ENCODE data around the gene SCLT1.

Gene SCLT1

GRCh38 chr4:128862608-128863311 lies 230.6 kb downstream of the SCLT1 start:
- Histone ChIP-seq H3K36me3 (ENCODE audit: insufficient read depth, low read length) (peaks cover 29% of the 10 kb centered on the region), H3K27ac (ENCODE audit: low read depth, low read length) (no peak overlapping the region)

GRCh38 chr4:128861856-128862518 lies 231.4 kb downstream of the SCLT1 start:
- no peak overlapping the region for H3K27ac ChIP-seq (ENCODE audit: low read depth, low read length)
- peaks cover 14% of the 10 kb centered on the region for H3K4me1 ChIP-seq (ENCODE audit: control insufficient read depth, insufficient read depth, low read length, unreplicated experiment)
- H3K79me2 ChIP-seq (ENCODE audit: control insufficient read depth, insufficient read depth, low read length, unreplicated experiment), result peaks cover 3% of the 10 kb centered on the region
- peaks cover 35% of the 10 kb centered on the region for H3K36me3 ChIP-seq (ENCODE audit: insufficient read depth, low read length)
- H3K4me3 ChIP-seq (ENCODE audit: low read depth, low read length), result no peak overlapping the region
- H2AFZ ChIP-seq (ENCODE audit: low read length, unreplicated experiment), result no peak overlapping the region
- no peaks in the 10 kb centered on the region for H3K27me3 ChIP-seq (ENCODE audit: insufficient read depth, low read length)

More at GRCh38 chr4:128862608-128863311, 230.6 kb downstream of the SCLT1 start:
- H3K4me3 ChIP-seq (ENCODE audit: low read depth, low read length), result no peak overlapping the region
- H2AFZ ChIP-seq (ENCODE audit: low read length, unreplicated experiment), result no peak overlapping the region
- H3K27me3 ChIP-seq (ENCODE audit: insufficient read depth, low read length), result no peaks in the 10 kb centered on the region
- peaks cover 14% of the 10 kb centered on the region for H3K4me1 ChIP-seq (ENCODE audit: control insufficient read depth, insufficient read depth, low read length, unreplicated experiment)
- H3K79me2 ChIP-seq (ENCODE audit: control insufficient read depth, insufficient read depth, low read length, unreplicated experiment), result peaks cover 3% of the 10 kb centered on the region

GRCh38 chr4:128859887-128860677 lies 233.3 kb downstream of the SCLT1 start:
- no peak overlapping the region for H3K27ac ChIP-seq (ENCODE audit: low read depth, low read length)
- H3K27me3 ChIP-seq (ENCODE audit: insufficient read depth, low read length), result no peaks in the 10 kb centered on the region
- H3K79me2 ChIP-seq (ENCODE audit: control insufficient read depth, insufficient read depth, low read length, unreplicated experiment), result peaks cover 3% of the 10 kb centered on the region
- H3K36me3 ChIP-seq (ENCODE audit: insufficient read depth, low read length), result peaks cover 35% of the 10 kb centered on the region
- H3K4me1 ChIP-seq (ENCODE audit: control insufficient read depth, insufficient read depth, low read length, unreplicated experiment), result peaks cover 18% of the 10 kb centered on the region
- no peak overlapping the region for H3K4me3 ChIP-seq (ENCODE audit: low read depth, low read length)
- no peak overlapping the region for H2AFZ ChIP-seq (ENCODE audit: low read length, unreplicated experiment)

GRCh38 chr4:128858879-128859671 lies 234.3 kb downstream of the SCLT1 start:
- Histone ChIP-seq H3K27me3 (ENCODE audit: insufficient read depth, low read length) (no peaks in the 10 kb centered on the region), H3K4me3 (ENCODE audit: low read depth, low read length) (no peak overlapping the region), H3K27ac (ENCODE audit: low read depth, low read length) (no peak overlapping the region), H2AFZ (ENCODE audit: low read length, unreplicated experiment) (no peak overlapping the region), H3K36me3 (ENCODE audit: insufficient read depth, low read length) (peaks cover 30% of the 10 kb centered on the region), H3K4me1 (ENCODE audit: control insufficient read depth, insufficient read depth, low read length, unreplicated experiment) (peaks cover 18% of the 10 kb centered on the region), H3K79me2 (ENCODE audit: control insufficient read depth, insufficient read depth, low read length, unreplicated experiment) (peaks cover 5% of the 10 kb centered on the region)

GRCh38 chr4:128856246-128856645 lies 237.1 kb downstream of the SCLT1 start:
- Histone ChIP-seq H3K27ac (ENCODE audit: low read depth, low read length) (no peak overlapping the region), H3K4me3 (ENCODE audit: low read depth, low read length) (no peak overlapping the region), H3K4me1 (ENCODE audit: control insufficient read depth, insufficient read depth, low read length, unreplicated experiment) (peaks cover 18% of the 10 kb centered on the region), H3K36me3 (ENCODE audit: insufficient read depth, low read length) (peaks cover 30% of the 10 kb centered on the region), H2AFZ (ENCODE audit: low read length, unreplicated experiment) (no peak overlapping the region), H3K79me2 (ENCODE audit: control insufficient read depth, insufficient read depth, low read length, unreplicated experiment) (peaks cover 2% of the 10 kb centered on the region), H3K27me3 (ENCODE audit: insufficient read depth, low read length) (no peaks in the 10 kb centered on the region)

- peaks cover 18% of the 10 kb centered on the region for H3K4me1 ChIP-seq (ENCODE audit: control insufficient read depth, insufficient read depth, low read length, unreplicated experiment)
- H3K27ac ChIP-seq (ENCODE audit: low read depth, low read length), result no peak overlapping the region
- H3K36me3 ChIP-seq (ENCODE audit: insufficient read depth, low read length), result peaks cover 24% of the 10 kb centered on the region
- H3K79me2 ChIP-seq (ENCODE audit: control insufficient read depth, insufficient read depth, low read length, unreplicated experiment), result peaks cover 2% of the 10 kb centered on the region
- H2AFZ ChIP-seq (ENCODE audit: low read length, unreplicated experiment), result no peak overlapping the region
- H3K27me3 ChIP-seq (ENCODE audit: insufficient read depth, low read length), result no peaks in the 10 kb centered on the region
- H3K4me3 ChIP-seq (ENCODE audit: low read depth, low read length), result no peak overlapping the region
These were observed 237.7 kb downstream of the SCLT1 start for GRCh38 chr4:128855621-128856020.

- Histone ChIP-seq H3K27ac (ENCODE audit: low read depth, low read length) (no peak overlapping the region), H2AFZ (ENCODE audit: low read length, unreplicated experiment) (no peak overlapping the region), H3K36me3 (ENCODE audit: insufficient read depth, low read length) (peaks cover 21% of the 10 kb centered on the region; the same call in 1 of the 2 replicates), H3K4me3 (ENCODE audit: low read depth, low read length) (no peak overlapping the region), H3K27me3 (ENCODE audit: insufficient read depth, low read length) (no peaks in the 10 kb centered on the region), H3K79me2 (ENCODE audit: control insufficient read depth, insufficient read depth, low read length, unreplicated experiment) (peaks cover 2% of the 10 kb centered on the region), H3K4me1 (ENCODE audit: control insufficient read depth, insufficient read depth, low read length, unreplicated experiment) (peaks cover 12% of the 10 kb centered on the region)
These were observed 238.9 kb downstream of the SCLT1 start for GRCh38 chr4:128854433-128854832.

DNA sequence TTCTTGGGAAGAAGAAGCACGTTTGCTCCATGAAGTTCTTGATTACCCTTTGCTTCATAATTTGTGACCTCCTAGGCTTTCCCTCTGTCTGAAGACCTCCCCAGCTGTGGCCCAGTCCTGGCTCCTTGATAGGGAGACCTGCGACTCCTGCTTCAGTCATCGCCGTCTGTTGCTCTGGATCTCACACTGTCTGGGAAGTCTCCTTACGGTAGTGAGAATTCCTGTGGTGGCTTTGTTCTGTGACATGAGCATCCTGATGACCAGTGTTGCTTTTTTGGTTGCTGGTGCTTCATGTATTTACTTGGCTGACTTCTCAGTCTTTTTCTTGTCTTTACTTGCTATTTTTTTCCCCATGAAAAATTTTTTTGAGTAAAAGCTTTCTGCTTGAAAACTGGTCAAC lies 239.6 kb downstream of the SCLT1 start:
- peaks cover 2% of the 10 kb centered on the region for H3K79me2 ChIP-seq (ENCODE audit: control insufficient read depth, insufficient read depth, low read length, unreplicated experiment)
- H3K4me3 ChIP-seq (ENCODE audit: low read depth, low read length), result no peak overlapping the region
- peaks cover 5% of the 10 kb centered on the region for H3K4me1 ChIP-seq (ENCODE audit: control insufficient read depth, insufficient read depth, low read length, unreplicated experiment)
- H3K36me3 ChIP-seq (ENCODE audit: insufficient read depth, low read length), result peaks cover 21% of the 10 kb centered on the region; the same call in 1 of the 2 replicates
- no peak overlapping the region for H3K27ac ChIP-seq (ENCODE audit: low read depth, low read length)
- H2AFZ ChIP-seq (ENCODE audit: low read length, unreplicated experiment), result no peak overlapping the region
- no peaks in the 10 kb centered on the region for H3K27me3 ChIP-seq (ENCODE audit: insufficient read depth, low read length)

DNA sequence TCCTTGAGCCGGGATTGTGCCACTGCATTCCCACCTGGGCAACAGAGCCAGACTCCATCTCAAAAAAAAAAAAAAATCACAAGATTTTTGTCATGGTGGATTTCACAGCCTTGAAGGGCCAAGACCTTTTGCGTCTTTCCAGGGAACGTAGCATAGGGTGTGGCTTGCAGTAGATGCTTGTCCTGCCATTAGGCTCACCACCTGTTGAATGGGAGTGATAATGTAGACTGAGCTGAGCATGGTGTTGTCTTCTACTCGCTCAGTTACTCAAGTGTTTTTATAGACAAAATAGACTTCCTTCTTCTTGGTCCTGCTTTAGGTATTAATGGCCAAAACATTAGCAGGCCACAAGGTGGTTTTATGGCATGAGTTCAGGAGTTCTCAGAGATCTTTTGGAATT lies 243.1 kb downstream of the SCLT1 start:
- no peaks in the 10 kb centered on the region for H3K27me3 ChIP-seq (ENCODE audit: insufficient read depth, low read length)
- peaks cover 11% of the 10 kb centered on the region for H3K4me1 ChIP-seq (ENCODE audit: control insufficient read depth, insufficient read depth, low read length, unreplicated experiment)
- peaks cover 4% of the 10 kb centered on the region; the same call in 1 of the 2 replicates for H3K36me3 ChIP-seq (ENCODE audit: insufficient read depth, low read length)
- no peak overlapping the region for H3K27ac ChIP-seq (ENCODE audit: low read depth, low read length)
- H3K79me2 ChIP-seq (ENCODE audit: control insufficient read depth, insufficient read depth, low read length, unreplicated experiment), result peaks cover 19% of the 10 kb centered on the region
- no peak overlapping the region for H2AFZ ChIP-seq (ENCODE audit: low read length, unreplicated experiment)
- H3K4me3 ChIP-seq (ENCODE audit: low read depth, low read length), result no peak overlapping the region

- Histone ChIP-seq H3K27ac (ENCODE audit: low read depth, low read length) (no peak overlapping the region), H2AFZ (ENCODE audit: low read length, unreplicated experiment) (no peak overlapping the region), H3K36me3 (ENCODE audit: insufficient read depth, low read length) (peaks cover 6% of the 10 kb centered on the region; the same call in 1 of the 2 replicates), H3K27me3 (ENCODE audit: insufficient read depth, low read length) (no peaks in the 10 kb centered on the region), H3K4me1 (ENCODE audit: control insufficient read depth, insufficient read depth, low read length, unreplicated experiment) (peaks cover 11% of the 10 kb centered on the region), H3K4me3 (ENCODE audit: low read depth, low read length) (no peak overlapping the region), H3K79me2 (ENCODE audit: control insufficient read depth, insufficient read depth, low read length, unreplicated experiment) (peaks cover 28% of the 10 kb centered on the region)
These were observed 244.9 kb downstream of the SCLT1 start for GRCh38 chr4:128848461-128848860.
